GM19397 (cell line): Measurements from ENCODE around the gene ZNF438.

Experiments
- ATAC-seq: cut with Tn5 transposase; IDR thresholded peaks from one replicate; pipeline ENCODE4 v1.9.1; 2021; ENCODE audit warnings: mild to moderate bottlenecking, moderate library complexity; ENCODE audit not compliant: unreplicated experiment

The ZNF438 gene

GRCh38 chr10:30853066-30853465 is 178.6 kb downstream of the ZNF438 start:
- no peak for ATAC-seq

- no peak for ATAC-seq
Measured at GRCh38 chr10:30850776-30851175, 180.9 kb downstream of the ZNF438 start.

- ATAC-seq, result no peak
Measured at GRCh38 chr10:30849231-30850035, 182.2 kb downstream of the ZNF438 start.

GRCh38 chr10:30848396-30849032 is 183.2 kb downstream of the ZNF438 start:
- no peak for ATAC-seq

DNA sequence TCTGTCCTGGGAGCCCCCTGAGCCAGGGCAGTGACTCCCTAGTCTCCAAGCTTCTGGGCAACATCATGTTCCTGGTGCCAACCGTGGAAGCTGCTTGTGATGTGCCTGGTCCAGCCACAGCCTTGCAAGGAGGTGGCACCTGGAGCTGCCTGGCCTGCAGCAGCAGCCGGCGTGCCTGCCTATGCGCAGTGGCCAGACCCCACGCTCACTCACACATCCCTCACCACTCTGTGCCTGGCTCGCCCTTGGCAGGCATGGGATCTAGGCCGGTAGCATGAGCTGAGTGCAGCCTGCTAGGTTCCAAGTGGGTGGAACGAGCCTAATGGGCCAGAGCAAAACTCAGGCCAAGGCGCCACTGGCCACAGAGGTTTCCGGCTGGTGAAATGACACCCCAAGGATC is 184.0 kb downstream of the ZNF438 start:
- ATAC-seq, result no peak

DNA sequence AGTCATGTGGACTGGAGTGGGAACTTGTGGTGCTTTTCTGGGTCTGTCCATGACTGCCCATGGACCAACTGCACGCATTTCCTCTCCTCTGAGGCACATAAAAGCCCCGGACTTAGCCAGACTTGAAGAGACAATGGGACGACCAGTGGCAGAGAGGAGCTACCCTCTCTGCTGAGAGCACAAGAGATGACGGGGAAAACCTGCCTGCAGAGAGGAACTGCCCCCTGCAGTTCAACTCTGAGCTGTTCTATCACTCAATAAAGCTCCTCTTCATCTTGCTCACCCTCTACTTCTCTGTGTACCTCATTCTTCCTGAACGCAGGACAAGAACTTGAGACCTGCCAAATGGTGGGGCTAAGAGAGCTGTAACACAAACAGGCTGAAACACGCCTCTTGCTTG is 184.5 kb downstream of the ZNF438 start:
- ATAC-seq, result no peak

DNA sequence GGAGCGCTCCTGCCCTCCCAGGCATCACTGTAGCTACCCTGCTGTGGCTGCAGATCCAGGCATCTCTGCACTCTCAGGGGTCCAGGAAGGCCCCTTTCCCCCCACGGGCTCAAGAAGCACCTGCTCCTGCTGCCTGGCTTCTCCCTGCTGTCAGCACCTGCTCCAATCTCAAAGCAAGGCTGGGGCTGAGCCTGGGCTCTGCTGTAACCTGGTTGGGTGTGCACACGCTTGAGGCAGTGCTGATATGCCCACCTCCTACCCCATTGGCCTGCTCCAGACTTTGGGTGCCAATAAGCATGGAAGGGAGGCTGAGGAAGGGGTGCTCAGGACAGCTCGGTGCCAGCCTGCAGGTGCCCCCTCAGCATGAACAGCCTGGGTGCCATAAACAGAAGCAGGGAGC is 185.0 kb downstream of the ZNF438 start:
- no peak for ATAC-seq

- ATAC-seq, result no peak
Measured at GRCh38 chr10:30842894-30843293, 188.8 kb downstream of the ZNF438 start.

DNA sequence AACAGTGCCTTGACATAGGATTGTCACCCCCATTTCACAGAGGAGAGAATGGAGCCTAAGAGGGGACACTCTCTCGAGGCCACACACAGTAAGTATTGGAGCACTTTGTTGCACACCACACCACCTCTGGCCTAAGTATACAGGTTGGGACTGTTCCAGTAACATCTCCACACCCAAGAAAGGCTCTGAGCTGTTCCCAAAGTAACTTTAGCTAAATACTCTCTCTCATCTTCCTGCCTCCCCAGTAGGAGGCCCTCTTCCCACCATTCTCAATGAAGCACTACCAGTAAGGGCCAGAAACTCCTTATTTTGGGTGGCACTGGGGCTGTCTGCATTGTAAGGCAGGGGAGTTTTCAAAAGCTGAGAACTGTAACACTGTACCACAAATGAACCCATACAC is 189.5 kb downstream of the ZNF438 start:
- no peak for ATAC-seq

- ATAC-seq, result no peak
Measured at GRCh38 chr10:30840395-30841050, 191.1 kb downstream of the ZNF438 start.

- ATAC-seq, result no peak
Measured at GRCh38 chr10:30839652-30840051, 192.0 kb downstream of the ZNF438 start.

DNA sequence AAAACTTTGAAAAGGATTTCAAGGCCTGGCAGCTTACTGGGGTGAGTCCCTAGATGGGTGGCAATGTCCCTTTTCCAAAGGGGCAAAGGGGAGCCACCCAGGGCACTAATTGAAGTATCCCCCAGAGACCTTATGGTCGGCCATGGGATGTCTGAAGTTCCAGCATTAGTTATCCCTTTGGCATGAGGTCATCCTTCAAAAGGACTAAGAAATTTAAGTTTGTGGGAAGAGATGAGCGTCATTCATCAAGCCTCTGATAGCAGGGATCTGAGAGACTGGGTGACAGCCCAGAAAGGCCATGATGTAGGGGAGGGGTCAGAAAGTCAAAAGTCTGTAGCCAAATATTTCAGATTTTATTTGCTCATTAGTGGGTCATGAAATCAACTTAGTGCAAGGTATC is 195.3 kb downstream of the ZNF438 start:
- no peak for ATAC-seq

DNA sequence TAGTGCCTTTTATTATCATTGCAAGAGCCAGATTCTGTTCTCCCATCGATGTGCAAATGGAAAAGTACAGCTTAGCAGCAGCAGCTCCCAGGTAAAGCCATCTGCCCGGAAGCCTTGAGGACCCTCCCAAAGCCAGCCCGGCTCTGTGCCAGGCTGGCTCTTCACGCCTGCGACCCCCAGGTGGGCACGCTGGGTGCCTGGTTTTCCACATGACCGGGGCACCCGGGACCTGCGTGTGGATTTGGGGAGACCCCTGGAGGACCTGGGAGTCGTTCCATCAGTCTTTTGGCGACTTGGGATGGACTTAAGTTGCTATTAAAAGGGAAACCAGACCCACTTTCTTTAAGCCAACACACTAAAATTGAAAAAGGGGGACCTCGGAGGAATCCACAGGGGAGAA is 196.5 kb downstream of the ZNF438 start:
- no peak for ATAC-seq

DNA sequence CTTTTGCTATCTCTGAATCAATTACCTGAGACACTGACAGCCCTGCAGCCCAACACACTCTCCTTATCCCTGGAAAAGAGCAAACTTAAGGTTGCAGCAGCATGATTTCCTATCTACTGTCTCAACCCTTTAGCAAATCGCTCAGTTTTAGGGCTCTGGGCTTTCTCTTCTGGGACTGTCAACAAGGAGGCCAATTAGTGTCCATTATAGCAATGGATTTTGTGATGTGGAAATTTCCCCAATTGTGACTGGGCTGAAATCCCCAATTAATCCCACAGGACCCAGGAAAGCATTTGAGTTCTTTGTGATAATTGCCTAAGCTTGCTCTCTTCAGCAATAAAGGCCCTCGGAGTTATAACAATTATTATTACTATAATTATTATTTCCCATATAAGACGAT is 197.0 kb downstream of the ZNF438 start:
- no peak for ATAC-seq

DNA sequence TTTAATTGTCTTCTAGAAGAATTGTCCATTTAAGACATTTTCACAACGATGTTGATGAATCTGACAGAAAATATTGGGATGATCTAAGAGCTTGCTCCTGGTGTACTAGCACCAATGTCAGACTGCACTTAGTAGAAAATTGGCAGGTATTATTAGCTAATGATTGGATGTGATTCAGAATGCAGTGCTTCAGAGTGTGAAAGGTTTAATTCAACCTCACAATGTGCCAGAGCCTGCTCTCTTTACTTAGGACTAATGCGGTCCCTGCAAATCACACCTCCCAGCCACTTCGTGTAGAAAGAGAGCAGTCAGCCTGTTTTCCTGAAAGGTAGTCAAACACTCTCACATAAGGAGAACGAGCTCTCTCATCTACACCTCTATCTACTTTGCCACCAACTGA is 197.5 kb downstream of the ZNF438 start:
- ATAC-seq, result no peak

- ATAC-seq, result no peak
Measured at GRCh38 chr10:30833628-30833970, 198.1 kb downstream of the ZNF438 start.

DNA sequence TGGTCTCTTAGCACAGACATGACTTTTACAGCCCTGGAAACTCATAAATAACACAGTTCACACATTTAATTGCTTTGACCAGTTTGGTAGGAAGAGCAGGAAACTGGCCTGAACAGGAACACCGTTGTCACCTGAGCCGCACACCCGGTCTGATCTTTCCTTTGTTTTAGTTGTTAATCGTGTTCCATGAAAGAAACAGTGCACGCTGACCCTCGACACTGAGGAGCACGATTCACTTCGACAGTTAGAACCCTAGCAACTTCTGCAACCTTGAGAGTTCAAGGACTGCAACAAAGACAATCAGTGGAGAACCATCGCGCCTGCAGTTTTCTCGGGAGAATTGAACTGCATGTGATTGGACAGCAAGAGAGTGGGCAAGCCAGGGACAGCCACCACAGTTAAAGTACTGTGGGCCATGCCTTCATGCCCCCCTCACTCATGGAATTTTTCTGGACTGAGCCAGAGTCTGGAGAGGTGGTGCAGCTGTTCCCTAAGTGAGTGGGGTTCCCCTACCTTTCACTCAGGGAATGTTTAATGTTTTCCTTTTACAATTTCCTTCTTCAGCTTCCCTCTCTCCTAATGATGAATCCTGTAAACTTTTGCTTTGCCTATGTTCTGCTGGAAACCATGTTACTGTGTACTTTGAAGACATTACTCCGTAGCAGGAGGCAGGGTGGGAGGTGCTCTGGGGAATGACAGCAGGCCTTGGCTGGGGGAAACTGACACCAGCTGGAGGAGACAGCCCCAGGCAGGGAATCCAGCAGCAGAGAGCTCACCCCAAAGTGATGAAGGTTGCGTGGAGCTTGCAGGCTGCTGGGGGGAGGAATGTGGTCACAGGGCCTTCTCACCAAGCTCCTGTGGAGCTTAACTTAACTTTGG is 198.7 kb downstream of the ZNF438 start:
- no peak for ATAC-seq

DNA sequence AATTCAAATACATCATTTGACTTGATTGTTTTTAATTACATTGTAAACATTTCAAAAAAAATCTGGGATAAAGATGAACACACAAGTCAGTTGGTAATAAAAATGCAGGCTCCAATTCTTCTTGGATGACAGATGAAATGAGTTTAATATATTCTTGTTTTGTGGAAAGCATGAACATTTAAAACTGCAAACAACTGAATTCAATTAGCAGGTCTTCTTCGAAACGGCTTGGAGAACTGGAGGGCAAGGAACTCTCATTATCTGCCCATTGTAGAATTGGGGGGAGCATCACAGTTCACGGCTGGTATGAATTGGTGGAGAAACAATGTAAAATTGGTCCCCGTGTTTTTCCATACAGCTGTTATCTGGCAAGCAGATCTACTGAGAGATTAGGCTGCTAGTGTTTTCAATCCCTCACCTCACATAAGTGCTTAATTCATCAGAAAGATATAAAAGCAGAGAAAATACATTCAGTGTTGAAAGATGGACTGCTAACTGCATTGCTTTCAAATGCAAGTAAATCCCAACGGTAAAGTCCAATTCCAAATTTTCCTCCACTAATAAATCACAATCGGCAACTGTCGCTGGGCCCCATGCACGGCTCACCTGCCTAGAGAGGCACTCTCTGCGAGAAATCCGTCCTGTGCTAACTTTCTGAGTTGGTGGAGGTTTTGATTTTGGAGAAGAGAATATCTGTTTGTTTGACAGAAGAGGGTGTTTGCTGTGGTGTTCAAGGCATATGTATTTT is 199.5 kb downstream of the ZNF438 start:
- ATAC-seq, result no peak

- no peak for ATAC-seq
Measured at GRCh38 chr10:30831426-30831825, 200.2 kb downstream of the ZNF438 start.
